SIG-M5 treated with dmso at 0.1 percent for 504 hours (cell line): Measurements from ENCODE around the gene ITIH6.
"Not testable (repeated sequence)": the region's sequence is repeated elsewhere in the genome, so short reads cannot be mapped to it uniquely, and the experiment has no call there.

Source experiments
- DNase-seq: peaks from one replicate; lab custom pipeline; 2025; ENCODE audit not compliant: unreplicated experiment; lab: John Stamatoyannopoulos, UW

ITIH6 gene

GRCh38 chrX:54798137-54798536 lies at the start of gene ITIH6:
Gene ITIH6, minus strand, starts transcription at chrX:54798255. Its CDS starts 45 bp downstream, at chrX:54798210.
- DNase-seq = no peak

- not testable (repeated sequence) for DNase-seq
Observed at GRCh38 chrX:54847700-54848099, 49.6 kb upstream of the ITIH6 start.

GRCh38 chrX:54843050-54843449 lies 45.0 kb upstream of the ITIH6 start:
- DNase-seq = no peak

GRCh38 chrX:54842607-54843006 lies 44.6 kb upstream of the ITIH6 start:
- DNase-seq = no peak

GRCh38 chrX:54841184-54841874 lies 43.3 kb upstream of the ITIH6 start:
- DNase-seq = not testable (repeated sequence)

- no peak for DNase-seq
Observed at GRCh38 chrX:54838583-54838982, 40.5 kb upstream of the ITIH6 start.

- no peak for DNase-seq
Observed at GRCh38 chrX:54826598-54826997, 28.5 kb upstream of the ITIH6 start.

GRCh38 chrX:54825716-54826438 lies 27.8 kb upstream of the ITIH6 start:
- no peak for DNase-seq

GRCh38 chrX:54824722-54825121 lies 26.7 kb upstream of the ITIH6 start:
- DNase-seq = no peak

GRCh38 chrX:54824195-54824594 lies 26.1 kb upstream of the ITIH6 start:
- no peak for DNase-seq

- no peak for DNase-seq
Observed at GRCh38 chrX:54821310-54821709, 23.3 kb upstream of the ITIH6 start.

- no peak for DNase-seq
Observed at GRCh38 chrX:54820737-54821136, 22.7 kb upstream of the ITIH6 start.

GRCh38 chrX:54819201-54819600 lies 21.1 kb upstream of the ITIH6 start:
- no peak for DNase-seq

GRCh38 chrX:54818221-54818620 lies 20.2 kb upstream of the ITIH6 start:
- no peak for DNase-seq

- DNase-seq = no peak
Observed at GRCh38 chrX:54817220-54817820, 19.3 kb upstream of the ITIH6 start.

GRCh38 chrX:54812306-54812705 lies 14.3 kb upstream of the ITIH6 start:
- no peak for DNase-seq

- no peak for DNase-seq
Observed at GRCh38 chrX:54811301-54811885, 13.3 kb upstream of the ITIH6 start.

GRCh38 chrX:54810532-54810931 lies 12.5 kb upstream of the ITIH6 start:
- no peak for DNase-seq

- peak; percentile 88 for DNase-seq
Observed at GRCh38 chrX:54808605-54809483, 10.8 kb upstream of the ITIH6 start.

GRCh38 chrX:54808109-54808604 lies 10.1 kb upstream of the ITIH6 start:
- no peak for DNase-seq
